HCT116 (cell line): ENCODE results near the gene HLA-F. TPM values are rescaled to one million over a fixed set of nuclear protein-coding genes. Genes with fewer than 3 reads are reported as not detected.
A peak's percentile ranks its signal among the peaks of the same experiment; 100 is the strongest.

ENCODE experiments used
- ATAC-seq: fragments of 200-7000 bp; cut with Tn5 transposase; 2 replicates; pipeline ENCODE4 v1.9.1; 2020; ENCODE audit warnings: mild to moderate bottlenecking, moderate library complexity
- BruUV-seq: library from RNA; stranded (reverse); fragments of 400-500 nt; replicated peaks from 2 replicates; lab custom pipeline; 2021; lab: Mats Ljungman, UMichigan
- CTCF ChIA-PET: fragments of 300-600 bp; sonication (Branson Sonifier 250); formaldehyde crosslinking; loops from one replicate; lab custom pipeline; 2021; ENCODE audit warnings: antibody characterized with exemption; lab: Charles Lee
- POLR2A ChIA-PET: fragments of 300-600, 350-600 bp; sonication (Branson Sonifier 250); formaldehyde crosslinking; loops from one replicate; lab custom pipeline; 2021; ENCODE audit warnings: antibody characterized with exemption; lab: Charles Lee
- RAD21 ChIA-PET, 2 experiments: fragments of 300-600 bp; sonication (Branson Sonifier 250); formaldehyde crosslinking; loops; one replicate each; lab custom pipeline; 2023; ENCODE audit warnings: low total read pairs in 2 of 2; ENCODE audit not compliant: uncharacterized antibody in 2 of 2, unreplicated experiment in 2 of 2, low non-redundant PET in 1 of 2; lab: Charles Lee
- DNase-seq: peaks from one replicate; pipeline ENCODE4 v3.0.0-alpha.2; 2010; ENCODE audit warnings: low read depth, low spot score
- H2AFZ ChIP-seq: fragments of 200-600 bp; shearing (Covaris generic), sonication (generic); 2 replicates; pipeline ENCODE4 v1.6.1; 2017; ENCODE audit warnings: low read depth, mixed run types, mixed read lengths, antibody characterized with exemption, low read length; ENCODE audit not compliant: poor library complexity, severe bottlenecking
- H3K27ac ChIP-seq: 2 replicates; pipeline ENCODE4 v1.5.1; 2012; ENCODE audit warnings: low read depth, low read length
- H3K27me3 ChIP-seq: fragments of 200-600 bp; sonication (generic); 2 replicates; pipeline ENCODE4 v1.6.1; 2016; ENCODE audit warnings: mixed run types, low read length, mixed read lengths; ENCODE audit not compliant: insufficient read depth
- H3K36me3 ChIP-seq, 2 experiments: fragments of 200-500 bp in 1 of 2; fragments of 200-600 bp in 1 of 2; sonication (Bioruptor generic) in 1 of 2; sonication (generic) in 1 of 2; 2 replicates each; pipeline versions ENCODE4 v1.5.1 to v1.6.1; 2014 to 2016; ENCODE audit warnings: low read length in 2 of 2, inconsistent platforms in 1 of 2, mixed read lengths in 1 of 2, mixed run types in 1 of 2; ENCODE audit not compliant: insufficient read depth in 2 of 2, control insufficient read depth in 1 of 2
- H3K4me1 ChIP-seq, 2 experiments: fragments of 200-600 bp in 1 of 2; sonication (generic) in 1 of 2; 2 replicates each; pipeline versions ENCODE4 v1.5.1 to v1.6.1; 2012 to 2017; ENCODE audit warnings: low read length in 2 of 2, inconsistent platforms in 1 of 2, mild to moderate bottlenecking in 1 of 2, mixed read lengths in 1 of 2, mixed run types in 1 of 2, moderate library complexity in 1 of 2; ENCODE audit not compliant: insufficient read depth in 2 of 2, control insufficient read depth in 1 of 2
- H3K4me2 ChIP-seq: fragments of 200-600 bp; sonication (generic); 2 replicates; pipeline ENCODE4 v1.6.1; 2017; ENCODE audit warnings: mixed run types, low read length, mixed read lengths
- H3K4me3 ChIP-seq, 2 experiments: fragments of 200-600 bp in 1 of 2; sonication (generic) in 1 of 2; replicated peaks in 1 of 2; 2 replicates each; pipeline ENCODE4 v1.5.1; 2011 to 2016; ENCODE audit warnings: low read length in 2 of 2, control low read depth in 1 of 2, low read depth in 1 of 2, mild to moderate bottlenecking in 1 of 2, mixed read lengths in 1 of 2, mixed run types in 1 of 2
- H3K79me2 ChIP-seq: fragments of 200-600 bp; sonication (generic); 2 replicates; pipeline ENCODE4 v1.6.1; 2017; ENCODE audit warnings: mild to moderate bottlenecking, mixed run types, low read length, moderate library complexity, mixed read lengths; ENCODE audit not compliant: insufficient read depth
- H3K9ac ChIP-seq: fragments of 200-600 bp; sonication (generic); 2 replicates; pipeline ENCODE4 v1.6.1; 2016; ENCODE audit warnings: low read length, mixed read lengths
- H3K9me2 ChIP-seq: fragments of 200-600 bp; sonication (generic), shearing (Covaris generic); 2 replicates; pipeline ENCODE4 v1.6.1; 2017; ENCODE audit warnings: mixed run types, mild to moderate bottlenecking, moderate library complexity; ENCODE audit not compliant: insufficient read depth
- H3K9me3 ChIP-seq, 2 experiments: fragments of 200-500 bp in 1 of 2; fragments of 200-600 bp in 1 of 2; sonication (Bioruptor generic) in 1 of 2; sonication (generic) in 1 of 2; 2 replicates each; pipeline ENCODE4 v1.6.1; 2014 to 2017; ENCODE audit warnings: low read length in 2 of 2, mixed read lengths in 2 of 2, inconsistent platforms in 1 of 2, low read depth in 1 of 2, mild to moderate bottlenecking in 1 of 2, mixed run types in 1 of 2, moderate library complexity in 1 of 2; ENCODE audit not compliant: control insufficient read depth in 1 of 2, insufficient read depth in 1 of 2
- H4K20me1 ChIP-seq: fragments of 200-600 bp; sonication (generic), shearing (Covaris generic); 2 replicates; pipeline ENCODE4 v1.6.1; 2017; ENCODE audit warnings: mixed run types, mild to moderate bottlenecking, moderate library complexity; ENCODE audit not compliant: insufficient read depth
- CEBPB ChIP-seq: IDR thresholded peaks from 2 replicates; pipeline ENCODE4 v1.6.1; 2012; ENCODE audit warnings: low read depth
- EGR1 ChIP-seq: IDR thresholded peaks from 2 replicates; pipeline ENCODE4 v1.6.1; 2012; ENCODE audit warnings: low read depth
- YY1 ChIP-seq: IDR thresholded peaks from 2 replicates; pipeline ENCODE4 v1.6.1; 2011; ENCODE audit warnings: low read length, low read depth, moderate library complexity, mild to moderate bottlenecking; ENCODE audit not compliant: insufficient replicate concordance; ENCODE audit errors: extremely low read depth
- intact Hi-C: fragments of 100-400 bp; cut with micrococcal nuclease; formaldehyde crosslinking; loops from 2 replicates; pipeline ENCODE4 v1.10.0; 2022
- total RNA-seq: library from RNA; stranded (reverse); gene quantifications from one replicate; pipeline ENCODE4 v1.2.1, GENCODE V29; 2021; ENCODE audit not compliant: unreplicated experiment
- TF ChIP-seq, protein P1 (sequence below): IDR thresholded peaks from 2 replicates; pipeline ENCODE4 v1.6.1; 2012

HLA-F gene
- total RNA-seq, 1 experiment from 2014 or later: 24.6 TPM

DNA sequence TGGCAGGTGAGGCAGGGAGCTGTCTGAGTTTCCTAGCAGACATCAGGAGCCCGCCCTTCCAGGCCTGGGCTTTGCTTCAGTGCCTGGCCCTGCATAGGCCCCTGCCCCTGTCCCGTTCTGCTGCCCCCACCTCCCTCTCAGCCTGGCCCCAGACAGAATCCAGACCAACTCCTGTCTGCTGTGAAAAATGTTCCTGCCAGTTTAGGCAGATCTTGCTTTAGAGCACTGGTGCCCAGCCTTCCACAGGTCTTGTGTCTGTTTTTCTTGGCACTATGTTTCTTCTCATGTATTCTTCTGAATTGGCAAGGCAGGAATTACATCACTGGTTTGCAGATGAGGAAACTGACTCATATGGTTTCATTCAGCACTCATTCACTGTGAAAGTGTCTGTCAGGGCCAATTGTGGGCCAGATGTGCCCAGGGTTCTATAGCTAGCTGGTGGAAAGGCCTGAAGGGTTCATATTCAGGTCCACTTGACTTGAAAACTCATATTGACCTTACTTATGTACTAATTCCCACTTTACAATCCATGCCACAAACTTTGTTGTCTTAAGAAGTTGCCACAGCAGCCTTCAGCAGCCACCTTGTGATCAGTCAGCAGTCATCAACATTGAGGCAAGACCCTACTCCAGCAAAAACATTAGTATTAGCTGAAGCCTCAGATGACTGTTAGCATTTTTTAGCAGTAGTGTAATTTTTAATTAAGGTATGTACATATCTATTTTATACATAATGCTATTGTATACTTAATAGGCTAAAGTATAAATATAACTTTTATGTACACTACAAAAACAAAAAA lies 40.5 kb downstream of the HLA-F start:
- Histone ChIP-seq H3K9ac (no peak overlapping the region), H3K9me2 (no peaks in the 10 kb centered on the region), H3K4me2 (no peak overlapping the region), H3K4me1 (peaks cover 4 to 35% of the 10 kb centered on the region in 2 experiments; a peak in 3 of 4 replicates), H3K4me3 (no peak overlapping the region), H3K36me3 (no peaks in the 10 kb centered on the region), H2AFZ (no peak overlapping the region), H3K79me2 (no peaks in the 10 kb centered on the region), H3K9me3 (no peaks in the 10 kb centered on the region), H3K27ac (no peak overlapping the region), H4K20me1 (no peaks in the 10 kb centered on the region), H3K27me3 (no peaks in the 10 kb centered on the region)
- TF ChIP-seq, protein P1, sequence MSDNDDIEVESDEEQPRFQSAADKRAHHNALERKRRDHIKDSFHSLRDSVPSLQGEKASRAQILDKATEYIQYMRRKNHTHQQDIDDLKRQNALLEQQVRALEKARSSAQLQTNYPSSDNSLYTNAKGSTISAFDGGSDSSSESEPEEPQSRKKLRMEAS: no peak
- peak; percentile 28; the same call in 1 of the 2 replicates for TF ChIP-seq CEBPB
- DNase-seq: no peak
- intact Hi-C loops: no loop called here
- ChIA-PET RAD21 (no interaction called here), CTCF (interaction anchor here (1.0 to 2.9 kb wide), 2 partner anchors 9 to 11 kb away, joined by 3 to 10 read pairs; no protein-coding TSS in a partner anchor), POLR2A (no interaction called here)
- BruUV-seq: no TSS peak
- no peak for ATAC-seq

DNA sequence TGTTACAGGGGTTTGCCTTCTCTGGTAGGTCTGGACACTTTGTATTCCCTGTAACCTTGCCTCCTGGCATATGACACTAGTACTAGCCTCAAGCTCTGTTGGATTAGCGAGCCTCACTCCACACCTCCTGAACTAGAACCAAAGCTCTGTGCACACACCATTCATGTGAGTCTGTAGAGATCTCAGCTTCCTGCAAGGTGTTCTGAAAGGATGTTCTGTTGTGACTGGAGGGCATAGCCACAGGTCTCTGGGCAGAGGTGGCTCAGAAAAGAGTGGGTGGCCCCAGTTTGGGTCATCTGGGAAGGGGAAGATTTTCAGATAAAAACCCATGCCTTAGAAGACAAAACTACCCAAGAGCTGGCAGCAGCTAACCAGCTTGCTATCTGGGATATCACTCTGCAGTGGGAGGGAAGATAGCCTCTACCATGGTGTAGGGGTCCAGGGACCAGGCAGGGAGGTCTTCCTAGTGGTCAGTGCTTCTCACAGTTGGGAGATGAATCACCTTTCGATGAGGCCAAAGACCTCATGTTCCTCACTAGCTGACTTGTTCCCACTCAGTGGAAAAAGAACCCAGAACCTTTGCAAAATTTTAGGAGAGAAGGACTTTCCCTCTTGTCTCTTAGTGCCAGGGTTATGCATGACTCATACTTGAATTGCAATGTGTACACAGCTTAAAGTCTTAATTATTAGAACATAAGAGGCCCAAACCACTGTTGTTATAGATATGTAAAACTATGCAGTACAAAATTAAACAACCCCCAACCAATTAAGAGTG lies 41.4 kb downstream of the HLA-F start:
- ChIA-PET RAD21 (no interaction called here), POLR2A (no interaction called here), CTCF (interaction anchor here (0.6 to 2.9 kb wide), 2 partner anchors 10 to 12 kb away, joined by 3 to 10 read pairs; no protein-coding TSS in a partner anchor)
- Histone ChIP-seq H3K9me3 (no peaks in the 10 kb centered on the region), H3K36me3 (no peaks in the 10 kb centered on the region), H3K4me3 (no peak overlapping the region), H3K27ac (no peak overlapping the region), H3K4me2 (no peak overlapping the region), H3K9me2 (no peaks in the 10 kb centered on the region), H2AFZ (no peak overlapping the region), H4K20me1 (no peaks in the 10 kb centered on the region), H3K79me2 (no peaks in the 10 kb centered on the region), H3K4me1 (peaks cover 0 to 26% of the 10 kb centered on the region in 2 experiments; a peak in 2 of 4 replicates), H3K9ac (no peak overlapping the region), H3K27me3 (no peaks in the 10 kb centered on the region)
- ATAC-seq (no peak), DNase-seq (no peak)
- BruUV-seq: no TSS peak
- no peak for TF ChIP-seq YY1
- TF ChIP-seq EGR1: no peak
- intact Hi-C loops: no loop called here
